Psoas muscle (tissue), 8 donors: ENCODE measurements around the gene ANP32A. TPM values are rescaled to one million over a fixed set of nuclear protein-coding genes. Genes with fewer than 3 reads are reported as not detected.

ENCODE experiments used
- ATAC-seq, 4 donors: fragments of 200-7000 bp; cut with Tn5 transposase; one replicate each; pipeline ENCODE4 v1.9.1; 2020; ENCODE audit warnings: moderate library complexity in 3 of 4, mild to moderate bottlenecking in 2 of 4
- DNase-seq, 2 donors: peaks; one replicate each; pipeline ENCODE4 v3.0.0-alpha.2; 2020
- H3K27ac ChIP-seq: fragments of 200-600 bp; one replicate; pipeline ENCODE4 v1.8.0; 2022
- H3K27me3 ChIP-seq, 3 donors: fragments of 200-600 bp in 1 of 3; one replicate each; pipeline versions ENCODE4 v1.6.1 to v1.8.0; 2013 to 2022; ENCODE audit warnings: low read length in 2 of 3, mild to moderate bottlenecking in 2 of 3, moderate library complexity in 1 of 3; ENCODE audit not compliant: insufficient read depth in 3 of 3
- H3K36me3 ChIP-seq, 2 donors: fragments of 200-600 bp in 1 of 2; one replicate each; pipeline versions ENCODE4 v1.6.1 to v1.8.0; 2013 to 2022; ENCODE audit warnings: low read depth in 1 of 2, mild to moderate bottlenecking in 1 of 2, moderate library complexity in 1 of 2; ENCODE audit not compliant: insufficient read depth in 1 of 2
- H3K4me1 ChIP-seq: fragments of 200-600 bp; one replicate; pipeline ENCODE4 v1.8.0; 2022
- H3K4me3 ChIP-seq: fragments of 200-600 bp; one replicate; pipeline ENCODE4 v1.8.0; 2022; ENCODE audit warnings: mild to moderate bottlenecking
- H3K9me3 ChIP-seq: fragments of 200-600 bp; one replicate; pipeline ENCODE4 v1.8.0; 2022
- CTCF ChIP-seq: fragments of 200-600 bp; IDR thresholded peaks from one replicate; pipeline ENCODE4 v1.8.0; 2022; ENCODE audit warnings: antibody characterized with exemption
- WGBS, 3 donors: extraction: QIAGEN DNeasy Blood & Tissue Kit; methylation state at CpG; one replicate each; pipeline versions ENCODE4 v1.1.6 to v1.1.7; 2013; 5-methylcytosine and 5-hydroxymethylcytosine counted together
- intact Hi-C, 2 donors: fragments of 100-400 bp; cut with DNase I; formaldehyde crosslinking; loops; one replicate each; pipeline versions ENCODE4 v1.11.0 to v1.14.2; 2022
- polyA plus RNA-seq, 3 donors: library from polyadenylated mRNA; stranded (reverse); fragments of 200-250 nt; gene quantifications; one replicate each; pipeline ENCODE4 v1.2.3, GENCODE V29; 2013
- total RNA-seq, 4 donors: library from RNA; stranded (reverse); fragmentation: NEBNext Ultra II Directional in 2 of 4; extraction: Animal tissue kit (Norgen Biotek cat#: 25700) in 2 of 4; gene quantifications; one replicate each; pipeline versions ENCODE4 v1.2.1 to v1.2.4, GENCODE V29; 2021 to 2023
- donor health status: healthy with polysubstance abuse.
- donor health status: DM: no; HTN: no; CAD: no; lungs with moderate emphysema.
- donor health status: Bipolar disorder and iron deficiency.
- donor health status: healthy.
- donor health status: DM: yes; HTN: yes; CAD: no.
- donor health status: DM: no; HTN: no; CAD: no.
- donor health status: DM: no; HTN: no; CAD: no.
- donor health status: DM: yes; HTN: yes; CAD: no.

The ANP32A gene
- total and polyA plus RNA-seq, 7 donors: 56.7 to 98.2 (median 83.7) TPM

GRCh38 chr15:68822818-68823217, 2.1 kb upstream of the ANP32A start:
- intact Hi-C loops: loop anchor here in 1 of 2 donors (10.0 kb wide), 1 partner anchor 52 kb away; no protein-coding TSS in a partner anchor
- TF ChIP-seq CTCF: no peak
- DNase-seq (no peak), ATAC-seq (no peak)
- no peaks in the 10 kb centered on the region for H3K27me3 ChIP-seq
- peaks cover 6% of the 10 kb centered on the region for H3K4me1 ChIP-seq
- 59 to 68% (median 60%) methylated on average over 3 of the region's 3 CpGs for WGBS, 3 donors
- no peak overlapping the region for H3K4me3 ChIP-seq
- no peaks in the 10 kb centered on the region for H3K36me3 ChIP-seq
- no peak overlapping the region for H3K27ac ChIP-seq
- no peaks in the 10 kb centered on the region for H3K9me3 ChIP-seq

- WGBS, 3 donors: 6 to 11% (median 6%) methylated on average over 16 of the region's 16 CpGs
- intact Hi-C loops: loop anchor here (2.0 to 10.0 kb wide), 4 partner anchors 27 to 545 kb away; partner anchors contain the start of gene FEM1B (in 1 of the 2)
Measured at GRCh38 chr15:68821841-68822381, 1.2 kb upstream of the ANP32A start.

DNA sequence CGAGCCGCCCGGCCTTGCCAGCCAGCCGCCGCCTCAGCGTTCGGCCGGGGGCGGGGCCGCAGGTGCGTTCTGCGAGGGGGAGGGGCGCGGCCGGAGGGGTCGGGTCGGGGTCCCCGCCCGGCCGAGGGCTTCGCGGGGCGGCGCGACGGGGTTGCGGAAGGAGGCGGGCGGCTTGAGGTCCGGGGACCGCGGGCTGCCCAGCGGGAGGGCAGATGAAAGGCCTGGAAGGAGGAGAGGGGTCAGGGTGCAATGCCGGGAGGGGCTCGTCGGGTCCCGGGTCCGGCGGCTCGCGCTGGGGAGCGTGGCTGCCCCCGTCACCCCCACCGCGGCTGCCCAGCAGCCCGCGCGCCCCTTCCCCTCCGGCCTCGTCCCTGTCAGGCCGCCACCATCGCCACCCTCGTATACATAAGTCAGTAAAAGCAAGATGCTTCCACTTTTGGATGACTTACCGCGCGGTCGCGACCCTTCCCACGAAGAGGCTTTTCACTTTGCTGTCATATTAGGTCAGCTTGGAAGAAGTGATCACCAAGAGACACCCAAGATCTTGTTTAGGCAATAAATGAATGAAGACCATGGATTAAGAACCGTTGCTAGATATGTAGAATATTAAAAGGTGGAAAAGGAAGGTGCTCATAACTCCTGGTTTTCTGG, 620 bp upstream of the ANP32A start:
- DNase-seq: no peak
- TF ChIP-seq CTCF: no peak
- Histone ChIP-seq H3K27me3 (no peaks in the 10 kb centered on the region), H3K9me3 (no peaks in the 10 kb centered on the region), H3K27ac (peak overlapping the region; percentile 99), H3K36me3 (no peaks in the 10 kb centered on the region), H3K4me3 (peak overlapping the region; percentile 86), H3K4me1 (peaks cover 10% of the 10 kb centered on the region)
- intact Hi-C loops: loop anchor here (2.0 to 10.0 kb wide), 4 partner anchors 27 to 545 kb away; partner anchors contain the start of gene FEM1B (in 1 of the 2)
- 1% methylated on average over 40 to 60 of the region's 60 CpGs for WGBS, 3 donors
- ATAC-seq: peak in 3 of 4 donors; percentile 0 to 5 (median 2)

More at GRCh38 chr15:68821841-68822381, 1.2 kb upstream of the ANP32A start:
- H3K27ac ChIP-seq: peak overlapping the region; percentile 99
- no peaks in the 10 kb centered on the region for H3K27me3 ChIP-seq
- H3K9me3 ChIP-seq: no peaks in the 10 kb centered on the region
- H3K4me1 ChIP-seq: peaks cover 6% of the 10 kb centered on the region
- DNase-seq (no peak), ATAC-seq (no peak)
- no peak for TF ChIP-seq CTCF
- H3K36me3 ChIP-seq: no peaks in the 10 kb centered on the region
- peak overlapping the region; percentile 86 for H3K4me3 ChIP-seq

DNA sequence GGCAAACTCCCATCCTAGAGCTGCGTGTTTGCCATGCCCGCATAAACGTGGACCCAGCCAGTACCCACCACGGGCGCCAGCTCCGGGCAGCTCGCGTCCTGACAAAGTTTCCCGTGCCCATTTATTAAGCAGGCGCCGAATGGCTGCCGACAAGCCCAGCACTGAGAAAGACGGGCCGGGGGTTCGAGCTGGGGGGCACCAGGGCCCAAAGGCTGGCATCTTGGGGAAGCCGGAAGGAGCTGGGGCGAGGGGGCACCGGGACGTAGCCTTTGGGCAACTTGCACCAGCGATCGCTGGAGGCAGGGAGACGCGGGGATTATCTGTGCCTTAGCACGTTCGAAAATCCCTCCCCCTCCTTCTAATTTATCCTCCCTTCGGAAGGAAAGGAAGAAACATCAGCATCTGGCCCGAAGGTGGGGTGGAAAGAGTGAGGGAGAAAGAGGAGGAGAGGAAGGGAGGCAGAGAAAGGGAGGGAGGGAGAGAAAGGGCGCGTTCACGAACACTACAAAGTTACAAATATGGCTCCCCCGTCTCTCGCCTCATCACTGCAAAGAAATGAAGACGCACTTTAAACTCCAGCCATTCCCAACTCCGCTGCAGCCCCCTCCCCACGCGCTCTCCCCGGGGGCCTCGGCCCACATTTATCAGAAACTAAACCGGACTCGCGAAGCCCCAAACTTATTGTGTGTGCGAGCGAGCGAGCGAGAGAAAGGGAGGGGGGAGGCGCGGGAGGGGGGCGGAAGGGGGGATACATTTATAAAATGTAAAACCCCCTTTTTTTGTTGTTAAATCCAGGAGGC, 1.0 kb downstream of the ANP32A start:
- ATAC-seq (peak in 3 of 4 donors; percentile 3 to 30 (median 4)), DNase-seq (peak; percentile 44 to 77)
- peak overlapping the region; percentile 99 for H3K27ac ChIP-seq
- H3K27me3 ChIP-seq: no peaks in the 10 kb centered on the region
- intact Hi-C loops: loop anchor here (2.0 to 10.0 kb wide), 4 partner anchors 25 to 543 kb away; partner anchors contain the start of gene FEM1B (in 1 of the 2)
- WGBS, 3 donors: 0 to 1% (median 1%) methylated on average over 45 to 48 of the region's 48 CpGs
- peaks cover 25% of the 10 kb centered on the region for H3K4me1 ChIP-seq
- H3K9me3 ChIP-seq: no peaks in the 10 kb centered on the region
- TF ChIP-seq CTCF: no peak
- H3K36me3 ChIP-seq: no peaks in the 10 kb centered on the region
- H3K4me3 ChIP-seq: peak overlapping the region; percentile 86
